ENCODE measurements around the gene AGPAT1.

GRCh38 chr6:32183030-32183429 lies 7.1 kb upstream of the AGPAT1 start:
- no peak for TF ChIP-seq ZNF546 (CRISPR knock-in tag; conservative IDR thresholded peaks at IDR 0.05)
- TF ChIP-seq ZNF337 (CRISPR knock-in tag; IDR thresholded peaks at IDR 0.05; ENCODE audit: borderline replicate concordance, low read depth): no peak
- TF ChIP-seq SUZ12 (IDR thresholded peaks at IDR 0.05; ENCODE audit: low read depth, low read length): no peak
- TF ChIP-seq REPIN1 (CRISPR knock-in tag; IDR thresholded peaks at IDR 0.05; ENCODE audit: borderline replicate concordance, low read depth): no peak
- no peak for TF ChIP-seq ZNF281 (CRISPR knock-in tag; IDR thresholded peaks at IDR 0.05; ENCODE audit: borderline replicate concordance)
- no peak for TF ChIP-seq ZNF616 (CRISPR knock-in tag; IDR thresholded peaks at IDR 0.05; ENCODE audit: low read depth)
